ENCODE measurements around the gene SLC41A3.

DNA sequence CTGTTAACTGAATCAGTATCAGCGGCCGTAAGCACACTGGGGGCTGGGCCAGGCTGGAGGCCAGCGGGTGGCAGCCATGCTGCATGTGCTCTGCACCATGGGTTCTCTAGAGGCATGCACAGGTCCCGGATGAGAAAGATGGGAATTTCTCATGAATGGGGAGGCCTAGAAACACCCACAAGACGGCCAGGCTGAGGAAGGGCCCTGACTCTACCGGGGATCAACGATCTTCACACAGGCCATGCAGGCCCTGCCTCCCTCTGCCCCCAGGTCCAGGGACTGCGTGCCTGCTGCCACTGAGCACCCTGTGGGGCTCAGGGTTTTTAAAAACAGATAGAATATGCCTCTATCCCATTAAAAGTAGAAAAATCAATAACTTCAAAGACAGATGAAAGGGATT, 32.7 kb downstream of the SLC41A3 start:
- TF ChIP-seq POLR2A (IDR thresholded peaks at IDR 0.05) = no peak
- TF ChIP-seq, protein P1, sequence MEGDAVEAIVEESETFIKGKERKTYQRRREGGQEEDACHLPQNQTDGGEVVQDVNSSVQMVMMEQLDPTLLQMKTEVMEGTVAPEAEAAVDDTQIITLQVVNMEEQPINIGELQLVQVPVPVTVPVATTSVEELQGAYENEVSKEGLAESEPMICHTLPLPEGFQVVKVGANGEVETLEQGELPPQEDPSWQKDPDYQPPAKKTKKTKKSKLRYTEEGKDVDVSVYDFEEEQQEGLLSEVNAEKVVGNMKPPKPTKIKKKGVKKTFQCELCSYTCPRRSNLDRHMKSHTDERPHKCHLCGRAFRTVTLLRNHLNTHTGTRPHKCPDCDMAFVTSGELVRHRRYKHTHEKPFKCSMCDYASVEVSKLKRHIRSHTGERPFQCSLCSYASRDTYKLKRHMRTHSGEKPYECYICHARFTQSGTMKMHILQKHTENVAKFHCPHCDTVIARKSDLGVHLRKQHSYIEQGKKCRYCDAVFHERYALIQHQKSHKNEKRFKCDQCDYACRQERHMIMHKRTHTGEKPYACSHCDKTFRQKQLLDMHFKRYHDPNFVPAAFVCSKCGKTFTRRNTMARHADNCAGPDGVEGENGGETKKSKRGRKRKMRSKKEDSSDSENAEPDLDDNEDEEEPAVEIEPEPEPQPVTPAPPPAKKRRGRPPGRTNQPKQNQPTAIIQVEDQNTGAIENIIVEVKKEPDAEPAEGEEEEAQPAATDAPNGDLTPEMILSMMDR (IDR thresholded peaks at IDR 0.05) = no peak
